CD4-positive, alpha-beta T cell treated with Interleukin-6 at 100 ng/mL for 8 hours (primary cell): ENCODE measurements around the gene SH2D7.

Experiments
- DNase-seq: peaks from one replicate; pipeline ENCODE4 v3.0.0-alpha.2; 2020; ENCODE audit warnings: mixed read lengths, low spot score

SH2D7 gene

DNA sequence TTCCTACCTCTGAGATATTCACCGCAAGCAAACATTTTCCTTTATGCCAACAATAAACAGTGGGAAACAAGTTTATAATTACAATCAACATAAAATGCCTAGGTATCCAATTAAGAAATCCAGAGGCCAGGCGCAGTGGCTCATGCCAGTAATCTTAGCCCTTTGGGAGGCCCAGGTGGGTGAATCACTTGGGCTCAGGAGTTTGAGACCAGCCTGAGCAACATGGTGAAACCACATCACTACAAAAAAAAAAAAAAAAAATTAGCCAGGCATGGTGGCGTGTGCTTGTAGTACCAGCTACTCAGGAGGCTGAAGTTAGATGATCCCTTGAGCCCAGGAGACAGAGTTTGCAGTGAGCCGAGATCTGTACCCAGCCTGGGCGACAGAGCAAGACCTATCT, 32.1 kb upstream of the SH2D7 start:
- DNase-seq, result no peak

DNA sequence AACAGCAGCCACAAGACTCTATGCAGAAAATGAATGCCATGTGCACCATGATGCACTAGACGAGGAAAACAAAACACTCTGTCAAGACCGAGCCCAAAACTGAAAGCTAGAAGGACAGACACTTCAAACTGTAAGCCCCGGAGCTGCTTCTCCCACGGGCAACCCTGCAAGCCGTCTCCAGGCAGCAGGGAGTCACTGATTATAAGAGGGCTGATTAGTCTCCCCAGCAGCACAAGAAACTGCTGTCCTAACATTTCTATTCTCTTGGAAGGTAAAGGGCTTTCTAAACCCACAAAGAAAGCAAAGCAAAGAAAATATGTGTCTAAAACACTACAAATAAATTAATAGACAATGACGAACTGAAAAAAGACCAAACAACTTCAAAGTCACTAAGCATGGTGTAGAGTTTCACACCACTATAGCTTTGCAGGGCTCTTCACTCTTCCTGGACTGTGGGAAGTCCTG, 30.4 kb upstream of the SH2D7 start:
- peak; percentile 46 for DNase-seq

DNA sequence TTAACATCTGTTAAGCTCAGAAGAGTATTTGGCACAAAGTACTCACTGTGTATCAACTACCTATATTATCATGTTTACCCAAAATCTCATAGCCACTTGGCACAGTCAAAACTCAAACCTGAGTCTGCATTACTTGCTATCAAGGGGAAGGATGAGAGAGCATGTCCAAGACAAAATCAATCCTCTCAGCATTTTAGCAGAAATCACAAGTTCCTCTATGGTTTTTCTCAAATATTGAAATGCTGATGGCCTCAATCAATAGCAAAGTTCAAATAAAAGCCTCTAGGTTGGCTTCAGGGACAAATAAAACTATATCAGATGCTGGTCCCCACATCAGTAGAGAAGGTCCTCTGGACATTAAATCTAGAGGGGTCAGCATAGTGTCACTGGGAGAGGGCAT, 29.1 kb upstream of the SH2D7 start:
- DNase-seq, result no peak

DNA sequence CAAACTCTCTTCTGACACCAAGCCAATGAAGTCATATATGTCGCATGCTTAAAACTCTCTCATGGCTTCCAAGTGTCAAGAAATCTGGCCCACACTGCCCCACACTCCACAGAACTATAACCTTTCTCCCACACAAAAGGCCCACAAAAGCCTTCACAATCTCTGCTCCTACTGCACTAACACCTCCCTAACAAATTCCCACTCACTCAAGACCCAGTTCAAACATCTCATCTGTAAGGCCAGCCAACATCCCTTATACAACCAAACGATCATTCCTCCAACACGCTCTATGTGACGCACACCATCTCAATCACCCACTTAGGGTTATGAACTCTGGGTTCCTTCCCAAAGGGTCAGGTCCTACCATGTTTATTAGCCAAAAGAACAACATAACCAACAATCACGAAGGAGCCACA, 28.4 kb upstream of the SH2D7 start:
- DNase-seq, result no peak

DNA sequence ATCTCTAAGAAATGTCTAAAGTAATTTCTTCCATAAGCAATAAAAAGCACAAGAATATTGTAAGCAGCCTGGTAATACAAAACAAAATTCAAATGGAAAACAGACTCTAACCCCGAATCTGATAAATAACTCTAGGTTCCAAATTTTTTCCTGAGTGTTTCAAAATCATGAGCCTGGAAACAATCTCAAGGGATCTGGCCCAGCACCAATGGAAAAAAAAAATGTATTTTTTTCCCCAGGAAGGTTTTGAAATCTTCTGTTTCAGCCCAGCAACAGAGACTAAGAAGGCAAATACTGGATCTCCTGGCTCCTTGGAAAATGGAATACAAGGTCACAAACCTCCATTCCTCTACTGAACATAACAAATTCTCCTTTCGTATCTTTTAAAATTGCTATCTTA, 27.8 kb upstream of the SH2D7 start:
- no peak for DNase-seq

DNA sequence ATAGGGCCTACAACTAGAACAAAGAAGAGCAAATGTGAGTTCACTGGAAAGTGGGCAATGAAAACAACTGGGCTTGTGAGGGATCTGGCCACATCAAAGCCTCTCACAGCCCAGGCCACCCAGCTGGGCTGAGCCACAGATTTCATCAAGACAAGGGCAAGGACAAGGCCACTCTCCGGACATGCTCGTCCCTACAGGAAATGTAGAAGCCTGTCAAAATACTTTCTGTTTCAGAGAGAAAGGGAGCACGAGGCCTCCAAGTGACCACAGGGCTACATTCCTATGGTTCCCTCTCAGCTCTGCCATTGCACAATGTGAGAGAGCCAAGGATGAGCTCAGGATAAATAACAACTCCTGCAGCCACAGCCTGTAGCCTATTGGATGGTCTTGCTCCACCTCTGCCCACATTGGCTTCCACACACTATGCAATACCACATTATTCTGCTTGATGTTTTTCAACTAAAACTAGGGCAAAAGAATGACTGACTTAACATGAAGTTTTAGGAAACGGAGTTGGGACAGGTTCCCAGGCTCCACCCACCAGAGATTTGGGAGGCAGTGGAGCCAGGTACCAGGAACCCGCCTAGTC, 27.0 kb upstream of the SH2D7 start:
- no peak for DNase-seq

DNA sequence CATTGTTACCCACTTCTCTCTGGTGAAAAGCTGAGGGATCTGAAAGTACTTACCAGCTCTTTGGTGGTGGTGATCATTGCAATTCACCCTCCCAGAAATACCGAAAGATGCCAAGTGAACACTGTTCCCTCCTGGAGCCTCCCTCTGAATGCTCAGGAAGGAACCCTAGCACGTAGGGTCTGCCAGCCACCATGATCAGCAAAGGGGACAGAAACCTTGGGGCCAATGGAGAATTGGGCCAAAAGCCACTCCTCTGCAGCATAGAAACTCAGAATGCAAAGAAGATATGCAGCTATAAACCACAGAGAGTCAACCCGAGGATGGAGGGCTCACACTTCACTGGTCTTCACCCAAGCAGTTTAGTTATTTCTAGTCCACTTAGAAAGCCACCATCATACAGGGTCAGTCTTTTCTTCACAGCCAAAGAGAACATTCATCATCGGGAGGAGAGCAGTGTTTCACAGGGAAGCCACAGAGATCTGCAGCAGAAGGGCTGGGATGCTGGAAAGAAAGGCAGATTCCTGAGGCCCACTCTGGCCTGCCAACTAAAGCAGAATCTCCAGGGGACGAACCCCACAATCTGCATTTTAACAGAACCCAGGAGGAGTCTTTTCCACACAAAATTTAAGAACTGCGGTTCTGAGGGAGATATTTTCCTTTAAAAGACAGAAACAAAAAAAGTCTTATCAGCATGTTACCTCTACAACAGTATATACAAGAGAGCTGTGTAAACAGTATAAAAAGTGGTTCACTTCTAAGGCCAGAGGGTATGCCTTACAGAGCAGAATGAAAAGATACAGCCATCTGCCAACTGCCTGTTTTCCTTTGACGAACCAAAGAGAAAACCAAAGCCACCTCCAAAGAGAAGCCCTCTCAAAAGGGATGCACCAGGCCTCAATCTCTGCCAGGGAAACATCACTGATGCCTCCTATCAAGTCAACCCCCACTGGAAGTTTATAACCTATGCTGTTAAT, 26.1 kb upstream of the SH2D7 start:
- DNase-seq, result no peak

DNA sequence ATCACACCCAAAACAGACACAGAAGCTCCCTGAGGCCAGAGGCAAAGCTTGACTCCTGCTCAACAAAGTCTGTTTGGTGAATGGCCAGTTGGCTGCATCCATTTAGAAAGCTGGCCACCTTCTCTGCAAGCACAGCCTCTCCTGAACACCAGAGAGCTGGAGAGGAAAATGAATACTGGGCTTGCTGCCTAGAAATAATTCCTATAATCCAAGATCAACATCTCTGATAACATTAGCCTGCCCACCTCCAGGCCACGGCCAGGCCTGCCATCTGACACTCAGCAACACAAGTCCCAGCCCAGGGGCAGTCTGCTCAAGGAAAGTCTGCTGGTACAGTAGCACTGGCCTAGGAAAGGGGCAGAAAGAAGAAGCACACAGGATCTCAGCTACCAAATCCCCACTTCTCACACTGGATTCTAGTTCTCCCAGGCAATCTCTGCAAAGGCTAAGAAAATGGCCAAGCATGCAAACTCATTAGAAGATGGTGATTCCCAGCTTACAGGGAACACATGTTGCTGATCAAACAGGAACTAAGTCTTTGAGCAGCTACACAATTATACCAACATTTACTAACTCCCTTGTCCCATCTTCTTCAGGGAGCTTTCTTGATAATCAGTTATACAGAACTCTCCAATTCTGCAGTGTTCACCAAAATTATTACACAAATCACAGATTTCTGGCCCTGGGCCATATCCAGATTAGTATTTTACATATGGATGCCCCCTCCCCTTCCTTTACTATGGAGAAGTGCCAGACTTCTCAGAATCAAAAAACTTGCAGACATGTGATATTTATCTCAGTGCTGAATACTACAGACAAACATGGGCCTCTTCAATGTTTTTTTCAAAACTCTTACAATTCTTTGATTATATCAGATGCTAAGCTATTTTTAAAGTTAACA, 24.8 kb upstream of the SH2D7 start:
- DNase-seq, result no peak

DNA sequence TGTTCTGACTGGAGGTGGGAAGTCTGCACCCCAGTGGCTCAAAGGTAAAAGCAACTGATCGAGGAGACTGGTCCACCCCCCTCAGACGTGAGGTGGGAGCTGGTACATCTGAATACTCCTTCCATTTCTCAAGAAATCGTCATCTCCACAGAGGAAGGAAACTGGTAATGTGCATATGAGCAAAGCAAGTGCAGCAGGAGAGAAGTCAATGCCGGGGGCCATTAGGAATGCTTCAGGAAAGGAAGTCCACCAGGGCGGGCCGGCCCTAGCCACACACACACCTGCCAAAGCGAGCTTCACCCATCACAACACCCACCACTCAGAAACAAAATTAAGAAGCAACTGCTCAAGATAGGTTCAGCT, 23.3 kb upstream of the SH2D7 start:
- DNase-seq, result no peak

DNA sequence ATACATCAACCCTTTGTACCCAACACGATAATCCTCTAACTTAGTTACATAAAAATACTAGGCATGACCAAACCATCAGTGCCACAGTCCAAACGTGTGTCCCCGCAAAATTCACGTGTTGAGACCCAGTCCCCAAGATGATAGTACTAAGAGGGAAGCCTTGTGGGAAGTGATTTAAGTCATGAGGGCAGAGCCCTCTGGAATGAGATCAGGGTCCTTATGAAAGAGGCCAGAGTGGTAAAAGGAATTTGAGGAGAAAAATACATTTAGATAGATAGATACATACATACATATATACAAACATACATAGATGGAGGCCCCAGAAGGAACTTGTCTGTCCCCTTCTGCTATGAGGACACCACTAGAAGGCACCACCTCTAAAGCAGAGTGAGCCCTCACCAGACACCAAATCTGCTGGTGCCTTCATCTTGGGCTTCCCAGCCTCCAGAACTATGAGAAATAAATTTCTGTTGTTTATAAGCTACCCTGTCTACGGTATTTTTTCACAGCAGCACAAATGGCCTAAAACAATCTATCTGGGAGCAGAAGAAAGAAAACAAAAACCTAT, 22.8 kb upstream of the SH2D7 start:
- DNase-seq, result no peak

DNA sequence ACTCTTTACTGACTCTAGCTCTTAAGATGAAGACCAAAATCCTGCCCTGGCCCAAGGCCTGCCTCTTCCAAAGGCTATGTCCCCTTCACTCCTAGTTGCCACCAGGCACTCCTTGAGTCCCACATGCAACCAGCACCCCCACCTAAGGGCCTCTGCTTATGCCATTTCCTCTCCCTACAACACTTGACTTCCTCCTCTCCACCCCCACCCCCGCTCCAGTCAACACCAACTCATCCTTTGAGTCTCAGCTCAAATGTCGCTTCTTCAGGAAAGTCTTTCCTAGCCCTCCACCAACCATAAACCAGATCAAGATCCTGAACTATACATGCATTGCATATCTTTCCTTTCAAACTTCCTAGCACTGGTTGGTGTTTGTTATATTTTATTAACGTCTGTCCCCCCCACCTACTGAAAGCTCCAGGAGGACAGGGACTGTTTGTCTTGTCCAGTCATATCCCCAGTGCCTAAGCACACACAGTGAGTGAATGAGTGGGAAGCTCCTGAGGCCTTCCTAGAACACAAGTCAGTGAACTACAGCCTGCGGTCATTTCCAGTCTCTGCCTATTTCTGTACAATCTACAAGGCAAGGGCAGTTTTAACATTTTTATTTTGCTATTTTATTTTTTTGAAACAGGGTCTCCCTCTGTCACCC, 22.2 kb upstream of the SH2D7 start:
- peak; percentile 51 for DNase-seq

DNA sequence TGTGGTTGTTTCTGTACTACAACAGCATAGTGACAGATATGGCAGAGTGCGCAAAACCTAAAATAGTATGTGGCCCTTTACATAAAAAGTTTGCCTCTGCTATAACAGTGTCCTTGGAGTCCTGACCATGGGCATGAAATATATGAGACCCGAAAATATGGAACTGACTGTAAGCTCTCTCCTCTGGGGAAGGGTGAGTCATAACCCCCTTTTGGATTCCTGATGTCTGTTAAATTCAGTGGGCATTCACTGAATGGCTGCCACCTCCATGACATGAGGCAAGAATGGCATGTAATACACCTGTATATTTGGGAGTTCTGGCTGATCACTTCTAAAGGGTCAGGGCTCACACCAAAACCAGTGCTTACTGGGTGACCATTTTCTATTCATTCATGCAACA, 21.0 kb upstream of the SH2D7 start:
- DNase-seq, result no peak

DNA sequence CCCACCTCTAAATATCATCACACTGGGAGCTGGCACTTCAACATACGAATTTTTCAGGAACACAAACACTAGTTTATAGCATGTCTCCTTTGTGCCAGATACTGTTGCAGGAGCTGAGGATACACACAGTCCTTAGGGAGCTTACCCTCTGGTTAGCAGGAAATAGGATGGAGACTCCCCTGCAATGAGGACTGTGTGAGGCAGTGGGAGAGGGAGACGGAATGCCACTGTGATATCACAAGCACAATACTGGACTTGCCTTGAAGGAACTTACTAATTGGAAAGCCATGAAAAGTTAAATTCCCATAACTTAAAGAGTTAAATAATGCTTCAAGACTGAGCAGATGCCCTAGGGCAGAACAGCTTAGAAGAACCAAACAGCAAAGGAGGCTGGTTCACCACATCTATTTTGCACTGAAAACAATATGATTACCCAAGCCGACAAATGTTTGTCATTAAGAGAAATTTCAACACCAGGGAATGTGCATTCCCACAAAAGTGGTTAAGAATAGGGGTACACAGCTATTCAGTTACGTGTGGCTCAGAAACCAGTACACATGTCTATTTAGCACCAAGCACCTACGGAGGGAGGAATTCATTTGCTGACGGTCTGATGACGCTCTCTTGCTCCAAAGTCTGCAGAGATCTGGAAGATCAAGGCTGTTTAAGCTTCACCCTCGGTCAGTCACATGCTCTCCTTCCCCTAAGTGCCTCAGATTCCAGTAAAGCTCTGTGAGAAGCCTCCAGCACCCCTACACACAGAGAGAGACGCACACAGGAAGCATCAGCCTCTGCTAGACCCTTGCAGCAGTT, 20.1 kb upstream of the SH2D7 start:
- peak; percentile 49 for DNase-seq

DNA sequence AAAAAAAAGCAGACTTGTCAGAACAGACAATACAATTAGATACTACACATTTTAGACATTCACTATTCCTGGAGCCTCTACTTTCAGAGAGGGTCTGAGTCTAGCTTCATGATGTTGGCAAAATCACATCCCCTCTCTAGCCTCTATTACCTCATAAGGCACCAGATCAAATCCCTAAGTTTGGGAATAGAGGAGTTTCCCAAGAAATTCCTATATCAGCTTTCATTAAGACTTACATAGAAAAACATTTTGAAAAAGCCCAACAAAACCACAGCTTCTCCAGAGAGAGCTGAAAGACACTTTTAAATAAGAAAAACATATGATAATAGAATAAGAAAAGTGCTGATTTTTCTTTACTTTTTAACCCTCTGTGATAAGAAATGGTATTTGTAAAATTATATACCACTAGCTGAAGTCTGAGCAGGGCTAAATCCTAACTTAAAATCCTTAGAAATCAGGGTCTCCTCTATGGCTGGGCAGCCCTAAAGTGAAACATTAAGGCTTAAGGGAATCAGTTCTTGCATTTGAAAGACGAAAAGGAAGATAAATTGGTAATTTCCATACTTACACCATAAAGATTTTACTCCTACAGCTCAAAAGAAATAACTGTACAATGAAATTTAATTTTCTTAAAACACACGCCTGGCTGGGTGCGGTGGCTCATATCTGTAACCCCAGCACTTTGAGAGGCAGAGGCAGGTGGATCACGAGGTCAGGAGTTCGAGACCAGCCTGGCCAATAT, 19.1 kb upstream of the SH2D7 start:
- no peak for DNase-seq

DNA sequence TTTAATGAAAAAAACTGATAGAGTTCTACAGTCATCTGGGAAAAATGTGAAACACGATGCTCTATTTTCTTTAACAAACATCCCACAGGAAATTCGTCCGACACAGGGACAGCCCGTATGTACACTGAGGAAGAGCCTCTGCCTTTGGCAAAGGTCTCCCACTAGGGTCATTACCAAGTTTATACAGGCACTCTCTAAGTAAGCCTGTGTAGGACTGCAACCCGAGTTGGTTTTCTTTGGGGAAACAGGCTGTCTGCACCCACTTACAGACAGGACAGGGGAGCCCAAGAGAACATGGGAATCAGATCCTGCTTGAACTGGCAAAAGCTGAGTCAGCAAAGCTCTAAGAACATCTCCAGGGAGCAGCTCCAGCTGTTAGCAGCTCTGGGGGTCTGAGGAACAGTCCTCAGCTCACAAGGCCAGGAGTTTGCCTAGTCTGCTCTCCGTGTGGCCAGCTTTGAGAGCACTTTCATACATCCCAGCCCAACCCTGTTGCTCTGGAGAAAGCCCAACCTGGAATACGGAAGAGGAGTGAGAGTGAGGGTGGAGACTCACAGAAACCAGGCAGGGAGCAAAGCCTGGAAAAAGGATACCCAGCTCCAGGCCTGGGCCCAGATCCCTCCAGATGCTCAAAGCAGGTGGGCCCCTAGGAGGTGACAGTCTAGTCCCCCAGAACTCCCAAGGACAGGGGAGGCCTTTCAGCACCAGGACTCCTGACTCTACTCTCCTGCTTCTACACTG, 16.7 kb upstream of the SH2D7 start:
- DNase-seq, result no peak

DNA sequence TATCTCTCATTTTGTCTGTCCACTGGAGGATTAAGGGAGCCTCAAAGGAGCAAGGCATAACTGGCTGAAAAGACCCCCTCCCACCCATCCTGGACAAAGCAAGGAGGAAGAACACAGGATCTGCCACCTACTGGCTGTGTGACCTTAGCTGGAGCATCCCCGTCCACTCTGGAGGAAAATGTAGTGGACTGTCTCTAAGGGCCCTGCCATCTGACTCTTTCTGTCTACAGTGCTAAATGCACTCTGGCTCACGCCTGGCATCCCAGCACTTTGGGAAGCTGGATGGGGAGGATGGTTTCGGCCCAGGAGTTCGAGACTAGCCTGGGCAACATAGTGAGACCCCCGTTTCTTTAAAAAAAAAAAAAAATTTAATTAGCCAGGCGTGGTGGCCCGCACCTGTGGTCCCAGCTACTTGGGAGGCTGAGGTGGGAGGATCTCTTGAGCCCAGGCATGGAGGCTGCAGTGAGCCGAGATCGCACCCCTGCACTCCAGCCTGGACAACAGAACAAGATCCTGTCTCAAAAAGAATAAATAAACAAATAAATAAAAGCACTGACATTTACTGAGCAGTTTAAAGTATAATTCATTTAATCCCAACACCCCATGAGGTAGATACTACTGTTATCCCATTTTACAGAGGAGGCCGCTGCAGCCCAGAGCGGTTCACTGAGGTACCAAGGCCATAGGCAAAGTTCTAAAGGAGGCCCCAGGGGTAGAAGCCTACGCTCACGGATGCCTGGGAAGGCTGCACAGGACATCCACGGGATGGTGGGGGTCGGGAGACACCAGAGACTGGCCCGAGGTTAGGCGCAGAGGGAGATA, 15.9 kb upstream of the SH2D7 start:
- DNase-seq, result no peak

DNA sequence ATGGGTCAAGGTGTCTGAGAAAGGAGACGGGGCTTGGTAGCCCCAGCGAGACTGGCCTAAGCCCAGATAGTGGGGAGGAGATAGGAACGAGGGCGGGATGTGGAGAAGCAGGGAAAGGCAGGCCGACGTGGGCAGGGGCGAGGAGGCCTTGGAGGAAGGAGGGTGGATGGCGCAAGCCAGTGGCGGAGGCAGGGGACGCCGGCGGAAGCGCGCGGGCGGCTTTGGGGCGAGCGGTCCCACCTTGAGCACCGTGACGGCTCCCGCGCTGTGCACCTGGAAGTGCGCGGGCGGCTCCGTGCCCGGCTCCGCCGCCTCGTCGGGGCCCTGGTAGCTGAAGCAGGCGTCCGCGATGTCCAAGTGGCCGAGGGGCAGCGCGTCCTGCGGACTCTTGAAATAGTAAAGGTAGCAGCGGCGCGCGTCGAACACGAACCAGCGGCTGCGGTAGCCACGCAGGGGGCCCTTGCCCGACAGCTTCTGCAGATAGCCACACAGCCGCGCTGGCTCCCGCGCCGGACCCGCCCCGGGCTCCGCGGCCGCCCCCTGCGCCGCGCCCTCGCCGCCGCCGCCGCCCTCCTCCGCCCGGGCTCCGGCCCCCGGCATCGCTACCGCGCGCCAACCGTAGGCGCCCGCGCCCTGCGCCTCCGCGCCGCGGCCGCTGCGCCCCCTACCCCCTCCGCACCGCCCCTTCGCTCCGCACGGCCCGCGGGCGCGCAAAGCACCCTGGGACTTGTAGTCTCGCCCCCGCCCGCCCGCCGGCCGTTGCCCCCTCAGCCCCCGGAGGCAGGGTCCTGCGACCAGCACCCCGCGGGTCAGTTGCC, 15.1 kb upstream of the SH2D7 start, which contains the start of gene TBC1D2B:
TBC1D2B (minus strand) TSS at position 659 of the 818 bp plus-strand sequence; CDS start at position 600, 59 bp downstream.
- DNase-seq, result peak; percentile 59
